ENCODE measurements around the gene ACSL4. TPM values are rescaled to one million over a fixed set of nuclear protein-coding genes. Genes with fewer than 3 reads are reported as not detected.

ACSL4 gene
- total and polyA plus RNA-seq, 9 of the 15 experiments (the other 6 are each of a cell fraction or from before 2014, with no cell fraction given) = 9.8 to 35.1 (median 25.5) TPM

- no peak for TF ChIP-seq POU5F1 (IDR thresholded peaks at IDR 0.05; ENCODE audit: borderline replicate concordance, low read depth, low read length, partially characterized antibody)
- peak; percentile 63 for TF ChIP-seq PKNOX1 (IDR thresholded peaks at IDR 0.05)
- no peak; the same call in 1 of the 2 replicates for TF ChIP-seq CREB1 (IDR thresholded peaks at IDR 0.05)
- TF ChIP-seq CREB1 (CRISPR knock-in tag; IDR thresholded peaks at IDR 0.05) = peak; percentile 58
- TF ChIP-seq CXXC5 (CRISPR knock-in tag; IDR thresholded peaks at IDR 0.05) = peak; percentile 85
- peak; percentile 86 for TF ChIP-seq NRF1 (conservative IDR thresholded peaks at IDR 0.05 in 1 of 2, IDR thresholded peaks at IDR 0.05 in 1 of 2)
- no peak for TF ChIP-seq KHSRP (IDR thresholded peaks at IDR 0.05)
- TF ChIP-seq CBX3 (IDR thresholded peaks at IDR 0.05; ENCODE audit: borderline replicate concordance in 1 of 2, low read length in 2 of 2) = 0 out of 3 replicates have a peak, but pooled peaks of 1 of the 2 experiments have one; percentile 26
- peak; percentile 61 to 62; a peak in 3 of 4 replicates for TF ChIP-seq MAZ (CRISPR knock-in tag; conservative IDR thresholded peaks at IDR 0.05 in 1 of 2, IDR thresholded peaks at IDR 0.05 in 1 of 2)
- peak; percentile 82; the same call in 1 of the 2 replicates for TF ChIP-seq FOXK1 (CRISPR knock-in tag; IDR thresholded peaks at IDR 0.05; ENCODE audit: borderline replicate concordance)
- peak; percentile 85 for TF ChIP-seq SMAD4 (CRISPR knock-in tag; conservative IDR thresholded peaks at IDR 0.05)
- peak; percentile 67; the same call in 1 of the 2 replicates for TF ChIP-seq CBX1 (IDR thresholded peaks at IDR 0.05; ENCODE audit: low read depth)
- no peak for TF ChIP-seq USF2 (CRISPR knock-in tag; IDR thresholded peaks at IDR 0.05)
- peak; percentile 70 for TF ChIP-seq CREM (IDR thresholded peaks at IDR 0.05; ENCODE audit: low read depth)
- no peak for TF ChIP-seq ZZZ3 (IDR thresholded peaks at IDR 0.05)
- TF ChIP-seq SMAD2 (IDR thresholded peaks at IDR 0.05; ENCODE audit: low read depth, low read length) = no peak
- TF ChIP-seq ZBTB7A (IDR thresholded peaks at IDR 0.05; ENCODE audit: borderline replicate concordance, control insufficient read depth, low read depth, low read length) = peak; percentile 55; the same call in 1 of the 2 replicates
- TF ChIP-seq RBBP5 (IDR thresholded peaks at IDR 0.05; ENCODE audit: borderline replicate concordance, insufficient read depth, low read length, poor library complexity, severe bottlenecking) = peak; percentile 63
- no peak for TF ChIP-seq KLF13 (tag; IDR thresholded peaks at IDR 0.05; ENCODE audit: borderline replicate concordance, low read depth)
- peak; percentile 82 for TF ChIP-seq MAX (CRISPR knock-in tag; IDR thresholded peaks at IDR 0.05)
- peak; percentile 27 for TF ChIP-seq GABPB1 (CRISPR knock-in tag; IDR thresholded peaks at IDR 0.05)
- peak; percentile 86 for TF ChIP-seq ZNF766 (CRISPR knock-in tag; conservative IDR thresholded peaks at IDR 0.05)
- TF ChIP-seq ZNF232 (CRISPR knock-in tag; IDR thresholded peaks at IDR 0.05) = peak; percentile 76
- 0 out of 2 replicates have a peak, but pooled peaks have one; percentile 31 for TF ChIP-seq ZBTB1 (CRISPR knock-in tag; IDR thresholded peaks at IDR 0.05; ENCODE audit: borderline replicate concordance, low read depth)
- peak; percentile 37 for TF ChIP-seq FIP1L1 (IDR thresholded peaks at IDR 0.05; ENCODE audit: low read depth, low read length, poor library complexity, severe bottlenecking)
Measured at GRCh38 chrX:109732807-109733612, at the start of gene ACSL4 (continued).
